Dermis microvascular lymphatic vessel endothelial cell (primary cell): ENCODE results near the gene GSTM2. TPM values are rescaled to one million over a fixed set of nuclear protein-coding genes. Genes with fewer than 3 reads are reported as not detected.
"Not testable (repeated sequence)": the region's sequence is repeated elsewhere in the genome, so short reads cannot be mapped to it uniquely, and the experiment has no call there.

Experiments
- DNase-seq, 2 donors: peaks; one replicate each; pipeline versions ENCODE4 v3.0.0 to v3.0.0-alpha.2; 2010; ENCODE audit warnings: low read depth in 2 of 2
- total RNA-seq: library from RNA; depleted of rRNA; stranded (reverse); fragments of >200 nt; gene quantifications from 2 replicates; pipeline ENCODE4 v1.2.1, GENCODE V29; 2014

GSTM2 gene
- total RNA-seq, 1 donor from 2014 or later, result 1.3 TPM

GRCh38 chr1:109643385-109644230 is 24.2 kb upstream of the GSTM2 start:
- peak in 1 of 2 donors; percentile 70 for DNase-seq

- DNase-seq, result no peak
Observed at GRCh38 chr1:109644670-109645069, 23.2 kb upstream of the GSTM2 start.

GRCh38 chr1:109649491-109649914 is 18.4 kb upstream of the GSTM2 start:
- DNase-seq, result peak in 1 of 2 donors; percentile 44

- peak in 1 of 2 donors; percentile 39 for DNase-seq
Observed at GRCh38 chr1:109650609-109651008, 17.2 kb upstream of the GSTM2 start.

GRCh38 chr1:109652402-109652801 is 15.5 kb upstream of the GSTM2 start:
- no peak for DNase-seq

- DNase-seq, result no peak
Observed at GRCh38 chr1:109653306-109653705, 14.6 kb upstream of the GSTM2 start.

GRCh38 chr1:109654519-109654918 is 13.3 kb upstream of the GSTM2 start:
- DNase-seq, result no peak

- peak in 1 of 2 donors; percentile 62 for DNase-seq
Observed at GRCh38 chr1:109655615-109656519, 12.0 kb upstream of the GSTM2 start, which contains the start of gene GSTM4. Gene GSTM4 (plus strand): TSS chr1:109656099. CDS start chr1:109656390, 291 bp downstream.

- DNase-seq, result no peak
Observed at GRCh38 chr1:109657395-109657794, 10.5 kb upstream of the GSTM2 start.

- DNase-seq, result no peak
Observed at GRCh38 chr1:109657970-109658369, 9.9 kb upstream of the GSTM2 start.

GRCh38 chr1:109658533-109659042 is 9.3 kb upstream of the GSTM2 start:
- no peak for DNase-seq

- no peak for DNase-seq
Observed at GRCh38 chr1:109659145-109659544, 8.7 kb upstream of the GSTM2 start.

GRCh38 chr1:109659997-109660690 is 7.7 kb upstream of the GSTM2 start:
- no peak for DNase-seq

GRCh38 chr1:109660691-109661026 is 7.2 kb upstream of the GSTM2 start:
- DNase-seq, result not testable (repeated sequence)

GRCh38 chr1:109661391-109661790 is 6.5 kb upstream of the GSTM2 start:
- no peak for DNase-seq

GRCh38 chr1:109664671-109665070 is 3.2 kb upstream of the GSTM2 start:
- no peak for DNase-seq

- DNase-seq, result no peak
Observed at GRCh38 chr1:109668123-109668775, 392 bp downstream of the GSTM2 start.

GRCh38 chr1:109669246-109669948 is 1.5 kb downstream of the GSTM2 start:
- no peak for DNase-seq

GRCh38 chr1:109669949-109670302 is 2.1 kb downstream of the GSTM2 start:
- not testable (repeated sequence) for DNase-seq

- no peak for DNase-seq
Observed at GRCh38 chr1:109671067-109671466, 3.2 kb downstream of the GSTM2 start.
